Stimulated activated CD4-positive, alpha-beta T cell treated with anti-CD3 and anti-CD28 coated beads, Interleukin-1b, Interleukin-23, amount 100 ng/mL, for 48 hours (primary cell): ENCODE data around the gene C6.
"Not testable (repeated sequence)": the region's sequence is repeated elsewhere in the genome, so short reads cannot be mapped to it uniquely, and the experiment has no call there.

Source experiments
- DNase-seq: peaks from one replicate; pipeline ENCODE4 v3.0.0-alpha.2; 2020

Gene C6

GRCh38 chr5:41213340-41213739 is at the start of gene C6:
C6 (minus strand) TSS chr5:41213532; CDS start chr5:41203230, 10,302 bp downstream.
- DNase-seq = no peak

GRCh38 chr5:41256400-41256799 is 43.1 kb upstream of the C6 start:
- DNase-seq = no peak

- no peak for DNase-seq
These were observed 39.8 kb upstream of the C6 start for GRCh38 chr5:41253109-41253508.

GRCh38 chr5:41252036-41252435 is 38.7 kb upstream of the C6 start:
- no peak for DNase-seq

GRCh38 chr5:41250351-41250987 is 37.1 kb upstream of the C6 start:
- no peak for DNase-seq

GRCh38 chr5:41247135-41247534 is 33.8 kb upstream of the C6 start:
- no peak for DNase-seq

- no peak for DNase-seq
These were observed 33.0 kb upstream of the C6 start for GRCh38 chr5:41246376-41246775.

- no peak for DNase-seq
These were observed 30.2 kb upstream of the C6 start for GRCh38 chr5:41243558-41243957.

DNA sequence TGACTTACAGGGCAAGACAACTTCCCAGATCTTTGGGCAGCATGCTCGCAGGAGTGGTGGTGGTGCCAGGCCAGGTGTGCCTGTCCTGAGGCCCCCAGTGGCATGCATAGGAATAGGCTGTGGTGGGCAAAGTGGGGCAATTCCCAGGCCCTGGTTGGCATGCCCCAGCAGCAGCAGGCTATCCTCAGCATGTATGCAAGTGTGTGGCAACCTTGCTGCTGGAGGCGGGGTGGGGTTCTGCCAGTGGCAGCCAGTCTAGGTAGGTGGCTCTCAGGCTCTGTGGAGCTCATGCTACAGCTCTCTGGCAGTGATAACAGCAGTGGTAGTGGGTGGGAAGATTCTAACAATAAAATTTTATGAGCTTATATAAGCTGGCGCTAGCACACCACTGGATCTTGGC is 27.7 kb upstream of the C6 start:
- DNase-seq = no peak

GRCh38 chr5:41240390-41240789 is 27.1 kb upstream of the C6 start:
- DNase-seq = no peak

- no peak for DNase-seq
These were observed 21.1 kb upstream of the C6 start for GRCh38 chr5:41234475-41234874.

DNA sequence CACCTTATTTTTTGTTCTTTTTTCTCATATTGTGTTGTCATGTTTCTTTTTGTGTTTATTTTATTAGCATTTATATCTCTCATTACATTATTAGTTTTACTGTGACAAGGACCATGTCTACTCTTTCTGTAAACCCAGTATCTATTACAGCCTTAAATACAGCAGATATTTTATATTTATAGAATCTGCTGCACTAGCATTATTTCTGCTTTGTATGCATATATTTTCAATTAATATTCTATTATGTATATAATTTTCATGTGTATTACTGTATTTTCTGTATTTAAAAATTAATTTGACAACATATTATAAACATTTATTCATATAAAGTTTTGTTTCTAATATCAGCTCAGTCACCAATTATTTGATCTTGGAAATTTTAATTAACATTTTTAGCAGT is 19.5 kb upstream of the C6 start:
- DNase-seq = no peak

DNA sequence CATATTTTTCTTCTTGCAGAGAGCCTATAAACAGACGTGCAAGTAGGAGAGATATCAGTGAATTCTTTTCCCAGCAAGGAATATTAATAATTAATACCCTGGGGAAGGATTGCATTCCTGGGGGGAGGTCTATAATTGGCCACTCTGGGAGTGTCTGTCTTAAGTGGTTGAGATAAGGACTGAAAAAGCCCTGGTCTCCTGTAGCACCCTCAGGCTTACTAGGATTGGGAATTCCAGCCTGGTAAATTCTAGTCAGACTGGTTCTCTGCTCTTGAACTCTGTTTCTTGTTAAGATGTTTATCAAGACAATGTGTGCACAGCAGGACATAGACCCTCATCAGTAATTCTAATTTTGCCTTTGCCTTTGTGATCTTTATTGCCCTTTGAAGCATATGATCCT is 16.9 kb upstream of the C6 start:
- not testable (repeated sequence) for DNase-seq

- DNase-seq = no peak
These were observed 10.6 kb upstream of the C6 start for GRCh38 chr5:41223962-41224361.

- DNase-seq = no peak
These were observed 6.4 kb upstream of the C6 start for GRCh38 chr5:41219658-41220269.

GRCh38 chr5:41218929-41219657 is 5.8 kb upstream of the C6 start:
- no peak for DNase-seq

- DNase-seq = no peak
These were observed 850 bp upstream of the C6 start for GRCh38 chr5:41214182-41214581.

GRCh38 chr5:41212935-41213334 is 397 bp downstream of the C6 start:
- DNase-seq = no peak

GRCh38 chr5:41211417-41211816 is 1.9 kb downstream of the C6 start:
- no peak for DNase-seq

GRCh38 chr5:41205475-41205874 is 7.9 kb downstream of the C6 start:
- DNase-seq = not testable (repeated sequence)

DNA sequence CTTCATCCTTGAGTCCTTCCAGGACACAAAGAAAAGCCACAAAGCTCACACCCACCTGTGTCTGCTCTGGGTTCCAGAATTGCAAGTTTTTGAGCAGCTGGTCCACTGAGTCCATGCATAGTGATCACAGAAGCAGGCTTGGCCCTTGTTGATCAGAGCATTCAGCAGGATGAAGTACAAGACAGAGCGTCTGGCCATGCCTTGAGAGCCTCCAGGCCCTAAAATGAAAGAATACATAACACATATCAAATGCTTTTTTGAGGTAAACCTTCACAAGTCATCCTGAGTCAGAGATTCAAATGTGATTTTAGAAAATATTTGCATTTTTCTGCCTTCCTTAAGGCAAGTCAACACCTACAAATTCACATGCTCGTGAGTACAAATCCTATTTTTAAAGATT is 10.3 kb downstream of the C6 start:
- DNase-seq = no peak

DNA sequence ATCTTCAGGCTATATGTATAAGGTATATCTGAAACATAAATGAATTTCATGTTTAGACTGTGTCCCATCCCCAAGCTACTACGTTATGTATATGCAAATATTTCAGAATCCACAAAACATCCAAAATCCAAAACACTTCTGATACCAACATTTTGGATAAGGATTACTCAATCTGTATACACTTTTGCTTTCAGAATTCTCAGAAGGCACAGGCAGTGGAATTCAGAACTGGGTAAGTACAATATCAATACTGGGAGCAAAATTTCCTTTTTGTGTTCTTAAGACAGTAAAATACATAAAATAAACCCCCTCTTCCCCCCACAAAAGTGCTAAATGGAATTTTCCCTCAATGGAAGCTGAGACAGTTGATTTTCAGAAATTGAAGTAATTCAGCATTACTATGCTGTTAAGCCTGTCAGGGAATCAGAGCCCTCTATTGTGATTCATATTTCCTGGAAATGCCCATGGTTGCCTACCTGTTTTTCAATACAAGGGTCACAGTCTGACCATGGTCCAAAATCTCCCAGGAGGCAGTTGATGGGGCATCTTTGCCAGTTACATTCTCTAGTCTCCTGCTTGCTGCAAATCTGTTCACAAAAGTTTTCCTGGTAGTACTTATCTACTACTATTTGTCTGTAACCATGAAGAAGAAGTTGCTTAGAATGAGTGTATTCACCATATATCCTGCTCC is 12.1 kb downstream of the C6 start:
- DNase-seq = no peak

DNA sequence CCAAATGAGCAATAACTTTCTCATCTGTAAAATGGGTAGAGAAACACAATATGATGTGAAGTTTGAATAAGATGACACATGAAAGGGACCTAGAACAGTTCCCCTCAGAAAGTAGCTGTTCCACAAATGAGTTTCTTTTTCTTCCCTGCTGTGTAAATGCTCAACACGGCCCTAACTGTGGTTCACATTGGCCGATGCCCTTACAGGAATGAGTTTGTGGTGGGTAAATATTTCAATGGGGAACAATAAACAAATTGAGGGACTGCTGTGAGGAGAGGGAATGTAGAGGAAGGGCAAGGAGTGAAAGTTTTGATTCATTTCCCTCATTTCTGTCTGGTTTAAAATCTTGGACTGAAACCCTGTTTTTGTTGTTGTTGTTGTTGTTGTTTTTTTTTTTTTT is 12.8 kb downstream of the C6 start:
- DNase-seq = no peak

- no peak for DNase-seq
These were observed 13.7 kb downstream of the C6 start for GRCh38 chr5:41199660-41200059.
